GM23338 (cell line): ENCODE results near the gene STMN3. TPM values are rescaled to one million over a fixed set of nuclear protein-coding genes. Genes with fewer than 3 reads are reported as not detected.

ENCODE experiments used
- ATAC-seq: fragments of 200-7000 bp; cut with Tn5 transposase; 3 replicates; pipeline ENCODE4 v1.9.1; 2020
- DNase-seq: peaks from one replicate; pipeline ENCODE4 v3.0.0-alpha.2; 2015; ENCODE audit warnings: low spot score
- H2AFZ ChIP-seq: fragments of 200-600 bp; sonication (generic); 2 replicates; pipeline ENCODE4 v1.8.0; 2016; ENCODE audit warnings: antibody characterized with exemption, mild to moderate bottlenecking, moderate library complexity
- H3F3A ChIP-seq: fragments of 200-600 bp; sonication (generic); replicated peaks from 2 replicates; pipeline ENCODE4 v1.8.0; 2017; ENCODE audit warnings: antibody characterized with exemption, mixed run types, low read depth
- H3K27ac ChIP-seq: fragments of 200-600 bp; sonication (generic); 2 replicates; pipeline ENCODE4 v1.6.1; 2016; ENCODE audit warnings: low read depth
- H3K27me3 ChIP-seq: fragments of 200-600 bp; sonication (generic); 2 replicates; pipeline ENCODE4 v1.8.0; 2016; ENCODE audit warnings: mild to moderate bottlenecking, mixed run types, moderate library complexity; ENCODE audit not compliant: insufficient read depth
- H3K36me3 ChIP-seq: fragments of 200-600 bp; sonication (generic); 2 replicates; pipeline ENCODE4 v1.8.0; 2016; ENCODE audit warnings: mild to moderate bottlenecking; ENCODE audit not compliant: insufficient read depth
- H3K4me1 ChIP-seq: fragments of 200-600 bp; sonication (generic); 2 replicates; pipeline ENCODE4 v1.8.0; 2016; ENCODE audit warnings: mild to moderate bottlenecking, moderate library complexity; ENCODE audit not compliant: insufficient read depth
- H3K4me2 ChIP-seq: fragments of 200-600 bp; sonication (generic); 2 replicates; pipeline ENCODE4 v1.7.1; 2017; ENCODE audit warnings: mixed run types
- H3K4me3 ChIP-seq: fragments of 200-600 bp; sonication (generic); 2 replicates; pipeline ENCODE4 v1.6.1; 2016; ENCODE audit warnings: mixed run types
- H3K79me2 ChIP-seq: fragments of 200-600 bp; sonication (generic); replicated peaks from 2 replicates; pipeline ENCODE4 v1.8.0; 2017; ENCODE audit warnings: mild to moderate bottlenecking; ENCODE audit not compliant: insufficient read depth
- H3K9me2 ChIP-seq: fragments of 200-600 bp; sonication (generic); 2 replicates; pipeline ENCODE4 v1.8.0; 2017; ENCODE audit not compliant: insufficient read depth
- H4K20me1 ChIP-seq: fragments of 200-600 bp; sonication (generic); replicated peaks from 2 replicates; pipeline ENCODE4 v1.8.0; 2017; ENCODE audit warnings: mild to moderate bottlenecking; ENCODE audit not compliant: insufficient read depth
- H3K27ac Mint-ChIP-seq: 2 replicates; pipeline ENCODE4 v1.8.0; 2020; ENCODE audit warnings: inconsistent platforms, mild to moderate bottlenecking, moderate library complexity, mixed read lengths
- H3K27me3 Mint-ChIP-seq: 3 replicates; pipeline ENCODE4 v1.8.0; 2022; ENCODE audit warnings: low read depth, mild to moderate bottlenecking, moderate library complexity, mixed read lengths, inconsistent platforms; ENCODE audit not compliant: insufficient read depth, poor library complexity
- H3K36me3 Mint-ChIP-seq: 3 replicates; pipeline ENCODE4 v1.8.0; 2021; ENCODE audit warnings: low read depth, mild to moderate bottlenecking, inconsistent platforms, moderate library complexity, mixed read lengths
- H3K4me1 Mint-ChIP-seq: 3 replicates; pipeline ENCODE4 v1.8.0; 2020; ENCODE audit warnings: mild to moderate bottlenecking, inconsistent platforms, mixed read lengths
- H3K4me3 Mint-ChIP-seq: 3 replicates; pipeline ENCODE4 v1.8.0; 2021; ENCODE audit warnings: moderate library complexity, mild to moderate bottlenecking, inconsistent platforms, mixed read lengths
- H3K9me3 Mint-ChIP-seq: 3 replicates; pipeline ENCODE4 v1.8.0; 2020; ENCODE audit warnings: moderate library complexity, mild to moderate bottlenecking, inconsistent platforms, mixed read lengths
- CTCF ChIP-seq, 2 experiments: fragments of 200-600 bp in 1 of 2; sonication (generic) in 1 of 2; conservative IDR thresholded peaks; 2 replicates each; pipeline versions ENCODE4 v1.5.1 to v1.6.1; 2016 to 2017; ENCODE audit warnings: antibody characterized with exemption in 2 of 2, low read depth in 2 of 2, mild to moderate bottlenecking in 2 of 2, moderate library complexity in 1 of 2
- EZH2phosphoT487 ChIP-seq: fragments of 200-600 bp; sonication (generic); IDR thresholded peaks from one replicate; pipeline ENCODE4 v1.8.1; 2018; ENCODE audit warnings: antibody characterized with exemption; ENCODE audit not compliant: unreplicated experiment
- JUNB ChIP-seq: IDR thresholded peaks from one replicate; pipeline ENCODE4 v1.6.1; 2016; ENCODE audit warnings: antibody characterized with exemption; ENCODE audit not compliant: unreplicated experiment
- POLR2AphosphoS5 ChIP-seq: IDR thresholded peaks from 2 replicates; pipeline ENCODE4 v1.6.1; 2016; ENCODE audit warnings: antibody characterized with exemption, low read depth
- ZNF114 ChIP-seq: fragments of 250-450 bp; sonication (Bioruptor Pico); IDR thresholded peaks from 2 replicates; pipeline ENCODE4 v1.5.0; 2020; ENCODE audit warnings: mild to moderate bottlenecking, moderate library complexity
- polyA plus RNA-seq: library from polyadenylated mRNA; unstranded; fragments of >200 nt; fragmentation: Nextera tagmentation; extraction: Ambion mirVana; gene quantifications from 2 replicates; pipeline ENCODE4 v1.2.1, GENCODE V29; 2016
- total RNA-seq: library from RNA; depleted of rRNA; stranded (reverse); fragments of >200 nt; shearing (Covaris generic); gene quantifications from 2 replicates; pipeline ENCODE4 v1.2.3, GENCODE V29; 2014
- TF ChIP-seq, protein P1 (sequence below): IDR thresholded peaks from one replicate; pipeline ENCODE4 v1.6.1; 2018; ENCODE audit warnings: antibody characterized with exemption; ENCODE audit not compliant: unreplicated experiment

The STMN3 gene
- total and polyA plus RNA-seq, 2 experiments from 2014 or later, result 28.6 to 61.3 TPM

DNA sequence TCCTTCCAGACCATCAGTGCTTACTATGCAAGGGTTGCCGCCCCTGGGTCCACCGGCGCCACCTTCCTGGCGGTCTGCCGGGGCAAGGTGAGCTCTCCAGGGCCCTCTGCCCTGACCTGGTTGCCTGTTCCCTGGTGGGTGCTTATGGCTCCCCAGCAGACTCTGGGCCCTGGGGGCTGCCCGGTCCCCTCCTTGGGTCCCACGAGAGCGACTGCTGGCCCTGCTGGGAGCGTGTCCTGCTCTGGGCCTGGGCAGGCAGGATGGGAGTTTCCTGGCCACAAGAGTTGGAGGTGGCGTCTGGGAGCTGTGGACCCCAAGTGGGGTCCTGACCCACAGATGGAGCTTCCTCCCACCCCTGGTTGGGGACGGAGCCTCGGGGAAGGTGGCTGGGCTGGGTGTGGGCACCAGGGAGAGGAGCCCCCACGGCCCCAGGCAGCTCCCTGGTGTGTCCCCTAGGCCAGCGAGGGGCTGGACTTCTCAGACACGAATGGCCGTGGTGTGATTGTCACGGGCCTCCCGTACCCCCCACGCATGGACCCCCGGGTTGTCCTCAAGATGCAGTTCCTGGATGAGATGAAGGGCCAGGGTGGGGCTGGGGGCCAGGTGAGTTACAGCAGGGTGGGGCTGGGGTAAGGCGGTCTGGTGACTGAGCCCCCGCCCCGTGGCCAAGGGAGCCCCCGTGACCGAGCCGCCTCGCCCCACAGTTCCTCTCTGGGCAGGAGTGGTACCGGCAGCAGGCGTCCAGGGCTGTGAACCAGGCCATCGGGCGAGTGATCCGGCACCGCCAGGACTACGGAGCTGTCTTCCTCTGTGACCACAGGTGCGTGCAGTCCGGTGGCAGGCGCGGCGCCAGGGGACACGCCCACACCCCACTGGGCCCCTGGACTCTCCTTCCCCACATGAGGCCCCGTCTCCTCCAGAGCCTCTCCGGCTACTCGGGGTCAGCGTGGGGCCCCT is 36.1 kb upstream of the STMN3 start:
- Histone ChIP-seq H3K79me2 (no peaks in the 10 kb centered on the region), H3K4me2 (no peak overlapping the region), H3K27me3 (no peaks in the 10 kb centered on the region), H4K20me1 (no peaks in the 10 kb centered on the region), H3K36me3 (no peaks in the 10 kb centered on the region), H3K9me2 (no peaks in the 10 kb centered on the region), H3K4me3 (no peak overlapping the region), H2AFZ (no peak overlapping the region), H3K4me1 (no peaks in the 10 kb centered on the region), H3F3A (no peaks in the 10 kb centered on the region), H3K27ac (no peak overlapping the region)
- H3K4me3 Mint-ChIP-seq, result no peak overlapping the region
- H3K27me3 Mint-ChIP-seq, result peaks cover 25% of the 10 kb centered on the region
- H3K36me3 Mint-ChIP-seq, result peaks cover 22% of the 10 kb centered on the region
- no peak for ATAC-seq
- DNase-seq, result no peak
- TF ChIP-seq CTCF (conservative IDR thresholded peaks at IDR 0.05; ENCODE audit: low read depth in 2 of 2), result peak in 1 of 2 experiments; percentile 22; a peak in 2 of 4 replicates
- no peak for TF ChIP-seq ZNF114
- no peak overlapping the region for H3K27ac Mint-ChIP-seq
- no peaks in the 10 kb centered on the region; the same call in 2 of the 3 replicates for H3K4me1 Mint-ChIP-seq
- H3K9me3 Mint-ChIP-seq, result peaks cover 14% of the 10 kb centered on the region; the same call in 2 of the 3 replicates

- H3K4me1 ChIP-seq, result no peaks in the 10 kb centered on the region
- no peaks in the 10 kb centered on the region for H3K9me2 ChIP-seq
- H2AFZ ChIP-seq, result no peak overlapping the region
- H3K27me3 ChIP-seq, result no peaks in the 10 kb centered on the region
- no peak overlapping the region for H3K4me2 ChIP-seq
- H3K27ac ChIP-seq, result no peak overlapping the region
- H4K20me1 ChIP-seq, result no peaks in the 10 kb centered on the region
- peaks cover 8% of the 10 kb centered on the region; the same call in 1 of the 3 replicates for H3K9me3 Mint-ChIP-seq
- H3K27ac Mint-ChIP-seq, result no peak overlapping the region
- H3K4me3 Mint-ChIP-seq, result no peak overlapping the region
- H3F3A ChIP-seq, result no peaks in the 10 kb centered on the region
- H3K36me3 Mint-ChIP-seq, result peaks cover 14% of the 10 kb centered on the region
- H3K4me3 ChIP-seq, result no peak overlapping the region
- ATAC-seq (no peak), DNase-seq (no peak)
- H3K36me3 ChIP-seq, result no peaks in the 10 kb centered on the region
- H3K79me2 ChIP-seq, result no peaks in the 10 kb centered on the region
- no peaks in the 10 kb centered on the region; the same call in 2 of the 3 replicates for H3K4me1 Mint-ChIP-seq
- TF ChIP-seq EZH2phosphoT487 (no peak), JUNB (no peak), POLR2AphosphoS5 (no peak), ZNF114 (no peak)
- TF ChIP-seq, protein P1, sequence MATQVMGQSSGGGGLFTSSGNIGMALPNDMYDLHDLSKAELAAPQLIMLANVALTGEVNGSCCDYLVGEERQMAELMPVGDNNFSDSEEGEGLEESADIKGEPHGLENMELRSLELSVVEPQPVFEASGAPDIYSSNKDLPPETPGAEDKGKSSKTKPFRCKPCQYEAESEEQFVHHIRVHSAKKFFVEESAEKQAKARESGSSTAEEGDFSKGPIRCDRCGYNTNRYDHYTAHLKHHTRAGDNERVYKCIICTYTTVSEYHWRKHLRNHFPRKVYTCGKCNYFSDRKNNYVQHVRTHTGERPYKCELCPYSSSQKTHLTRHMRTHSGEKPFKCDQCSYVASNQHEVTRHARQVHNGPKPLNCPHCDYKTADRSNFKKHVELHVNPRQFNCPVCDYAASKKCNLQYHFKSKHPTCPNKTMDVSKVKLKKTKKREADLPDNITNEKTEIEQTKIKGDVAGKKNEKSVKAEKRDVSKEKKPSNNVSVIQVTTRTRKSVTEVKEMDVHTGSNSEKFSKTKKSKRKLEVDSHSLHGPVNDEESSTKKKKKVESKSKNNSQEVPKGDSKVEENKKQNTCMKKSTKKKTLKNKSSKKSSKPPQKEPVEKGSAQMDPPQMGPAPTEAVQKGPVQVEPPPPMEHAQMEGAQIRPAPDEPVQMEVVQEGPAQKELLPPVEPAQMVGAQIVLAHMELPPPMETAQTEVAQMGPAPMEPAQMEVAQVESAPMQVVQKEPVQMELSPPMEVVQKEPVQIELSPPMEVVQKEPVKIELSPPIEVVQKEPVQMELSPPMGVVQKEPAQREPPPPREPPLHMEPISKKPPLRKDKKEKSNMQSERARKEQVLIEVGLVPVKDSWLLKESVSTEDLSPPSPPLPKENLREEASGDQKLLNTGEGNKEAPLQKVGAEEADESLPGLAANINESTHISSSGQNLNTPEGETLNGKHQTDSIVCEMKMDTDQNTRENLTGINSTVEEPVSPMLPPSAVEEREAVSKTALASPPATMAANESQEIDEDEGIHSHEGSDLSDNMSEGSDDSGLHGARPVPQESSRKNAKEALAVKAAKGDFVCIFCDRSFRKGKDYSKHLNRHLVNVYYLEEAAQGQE, result no peak
- H3K27me3 Mint-ChIP-seq, result peaks cover 19% of the 10 kb centered on the region
Observed at GRCh38 chr20:63688228-63689045, 35.2 kb upstream of the STMN3 start.
